Raji (cell line): Measurements from ENCODE around the gene EARS2.

ENCODE experiments used
- POLR2A ChIP-seq: IDR thresholded peaks from 2 replicates; pipeline ENCODE4 v1.6.1; 2011; ENCODE audit warnings: low read depth, low read length, control low read depth; ENCODE audit not compliant: insufficient read depth

The EARS2 gene

DNA sequence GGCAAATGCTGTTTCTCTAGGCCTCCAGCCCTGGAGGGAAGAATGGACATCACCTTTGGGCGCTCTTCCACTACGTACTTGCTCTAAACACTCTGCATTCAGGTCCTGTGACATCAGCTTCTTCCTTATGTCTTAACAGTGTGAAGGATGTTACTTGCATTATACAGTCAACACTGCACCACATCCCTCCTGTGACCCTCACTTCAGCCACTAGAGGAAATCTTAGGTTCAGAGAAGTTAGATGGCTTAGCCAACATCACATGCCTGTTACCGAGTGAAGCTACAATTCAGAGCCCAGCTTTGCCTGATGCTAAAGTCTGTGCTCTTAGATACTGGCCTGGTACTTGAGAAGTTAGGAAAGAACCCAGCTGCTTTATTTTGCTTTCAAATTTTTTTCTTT is 18.7 kb upstream of the EARS2 start:
- no peak for TF ChIP-seq POLR2A

DNA sequence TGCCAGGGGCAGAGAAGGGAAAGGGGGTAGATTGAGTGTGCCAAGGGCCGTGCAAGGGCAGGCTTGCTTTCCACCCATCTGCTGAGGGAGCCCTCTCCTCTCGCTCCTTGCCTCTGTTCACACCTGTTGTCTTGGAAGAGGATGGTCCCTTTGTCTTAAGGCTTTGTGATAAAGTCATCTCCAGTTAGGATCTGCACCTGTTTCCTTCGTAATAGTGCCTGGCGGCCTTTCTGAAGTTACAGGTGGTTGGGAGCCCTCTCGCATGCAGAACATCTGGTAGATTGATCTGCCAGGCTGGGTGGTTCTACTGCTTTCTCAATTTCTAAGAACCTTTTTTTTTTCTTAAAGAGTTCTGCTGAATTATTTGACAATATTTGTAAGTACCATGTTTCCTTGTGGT is 16.7 kb upstream of the EARS2 start:
- TF ChIP-seq POLR2A, result no peak

DNA sequence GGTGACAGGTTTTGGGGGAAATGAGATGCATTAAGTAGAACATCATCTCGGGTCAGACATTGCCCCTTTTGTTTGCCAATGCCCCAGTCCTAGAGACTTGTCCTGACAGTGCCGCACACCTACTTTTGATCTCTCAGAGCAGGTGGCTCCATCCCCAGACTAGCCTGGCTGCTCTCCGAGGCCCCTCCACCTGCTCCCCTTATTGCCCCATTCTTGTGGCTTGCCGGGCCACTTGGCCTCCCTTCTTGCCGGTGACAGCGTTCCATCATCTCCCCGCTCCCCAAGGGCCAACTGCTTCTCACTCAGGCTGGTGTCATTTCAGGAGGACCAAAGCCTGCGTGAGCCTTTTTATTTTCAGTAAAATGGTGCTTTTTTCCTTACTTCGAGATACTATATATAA is 15.2 kb upstream of the EARS2 start:
- no peak for TF ChIP-seq POLR2A

DNA sequence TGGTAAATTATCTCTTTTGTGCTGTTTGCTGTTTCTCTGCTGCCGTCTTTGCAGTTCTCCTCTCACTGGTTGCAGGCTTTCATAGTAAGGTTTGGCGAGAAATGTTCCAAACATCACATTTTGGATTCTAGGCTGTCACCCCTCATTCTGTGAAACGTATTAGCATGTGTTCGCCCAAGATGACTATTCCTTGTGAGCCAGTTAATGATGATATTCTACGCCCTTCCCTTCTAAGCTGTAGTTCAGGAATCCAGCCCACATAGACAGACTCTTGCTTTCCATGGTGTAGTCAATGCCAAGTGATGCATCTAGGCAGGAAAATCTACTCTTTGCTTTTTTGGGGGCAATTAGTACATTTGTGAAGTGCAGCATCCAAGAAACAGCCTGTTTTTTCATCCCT is 14.7 kb upstream of the EARS2 start:
- TF ChIP-seq POLR2A, result no peak

DNA sequence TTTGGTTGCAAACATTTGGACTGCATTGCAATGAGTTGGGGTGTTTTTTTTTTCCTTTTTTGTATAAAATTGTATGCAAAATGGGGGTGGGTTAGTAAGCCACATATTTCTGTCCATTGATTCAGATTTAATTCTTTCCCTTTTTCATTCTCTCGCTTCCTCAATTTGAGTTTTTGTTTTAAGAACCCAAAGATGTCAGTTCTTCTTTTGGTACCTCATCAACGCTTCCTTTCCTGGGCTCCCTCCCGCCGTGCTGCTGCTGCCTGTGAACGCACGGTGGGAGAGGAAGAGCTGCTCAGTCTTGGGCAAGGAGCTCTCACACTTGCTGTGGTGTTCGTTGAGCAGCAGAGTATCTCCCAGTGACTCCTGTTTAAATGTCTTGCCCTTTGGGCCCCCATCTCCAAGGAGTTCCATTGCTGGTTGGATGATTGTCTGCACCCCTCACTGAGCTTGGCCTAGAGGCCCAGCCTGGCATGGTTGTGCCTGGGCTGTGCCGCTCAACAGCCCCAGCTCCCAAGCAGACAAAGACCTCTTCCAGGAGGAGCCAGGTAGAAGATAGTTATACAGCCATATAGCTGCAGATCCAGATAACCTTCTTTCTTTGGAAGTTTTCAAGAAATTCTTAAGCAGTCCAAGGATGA is 14.0 kb upstream of the EARS2 start:
- no peak for TF ChIP-seq POLR2A

DNA sequence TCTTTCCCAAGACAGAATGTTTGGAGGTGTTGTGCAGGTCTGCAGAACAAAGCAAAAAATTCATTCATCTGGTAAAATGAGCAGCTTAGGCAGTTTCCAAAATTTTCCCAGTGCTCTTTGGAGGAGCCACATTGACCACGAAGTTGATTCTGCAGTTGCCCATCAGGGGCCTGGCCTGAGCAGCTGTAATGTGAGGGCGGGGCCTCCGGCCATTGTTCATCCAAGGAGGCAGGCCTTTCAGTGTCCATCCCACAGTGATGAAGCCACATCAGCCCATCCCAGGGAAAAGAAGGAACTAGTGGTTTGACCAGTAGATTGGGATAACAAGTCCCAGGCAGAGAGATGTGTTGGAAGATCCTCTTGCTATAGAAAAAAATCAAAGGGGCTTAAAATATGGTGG is 10.5 kb upstream of the EARS2 start:
- no peak for TF ChIP-seq POLR2A

DNA sequence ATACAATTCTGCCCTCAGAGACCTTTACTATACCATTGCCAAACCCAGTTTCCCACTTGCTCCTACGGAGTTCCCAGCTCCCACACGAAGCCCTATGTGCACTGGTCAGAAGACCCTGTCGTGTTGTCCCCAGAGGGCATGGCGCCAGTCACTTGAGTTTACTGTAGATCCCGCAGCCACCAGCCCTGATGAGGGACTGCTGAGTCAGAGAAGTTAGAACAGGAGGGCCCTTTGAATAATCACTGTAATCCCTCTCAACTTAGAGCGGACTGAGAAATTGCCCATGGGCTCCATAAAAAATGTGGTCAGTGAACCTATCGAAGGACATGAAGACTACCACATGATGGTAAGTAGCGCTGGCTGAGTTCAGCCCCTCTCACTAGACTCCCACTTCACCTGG is 9.6 kb upstream of the EARS2 start:
- TF ChIP-seq POLR2A, result no peak

DNA sequence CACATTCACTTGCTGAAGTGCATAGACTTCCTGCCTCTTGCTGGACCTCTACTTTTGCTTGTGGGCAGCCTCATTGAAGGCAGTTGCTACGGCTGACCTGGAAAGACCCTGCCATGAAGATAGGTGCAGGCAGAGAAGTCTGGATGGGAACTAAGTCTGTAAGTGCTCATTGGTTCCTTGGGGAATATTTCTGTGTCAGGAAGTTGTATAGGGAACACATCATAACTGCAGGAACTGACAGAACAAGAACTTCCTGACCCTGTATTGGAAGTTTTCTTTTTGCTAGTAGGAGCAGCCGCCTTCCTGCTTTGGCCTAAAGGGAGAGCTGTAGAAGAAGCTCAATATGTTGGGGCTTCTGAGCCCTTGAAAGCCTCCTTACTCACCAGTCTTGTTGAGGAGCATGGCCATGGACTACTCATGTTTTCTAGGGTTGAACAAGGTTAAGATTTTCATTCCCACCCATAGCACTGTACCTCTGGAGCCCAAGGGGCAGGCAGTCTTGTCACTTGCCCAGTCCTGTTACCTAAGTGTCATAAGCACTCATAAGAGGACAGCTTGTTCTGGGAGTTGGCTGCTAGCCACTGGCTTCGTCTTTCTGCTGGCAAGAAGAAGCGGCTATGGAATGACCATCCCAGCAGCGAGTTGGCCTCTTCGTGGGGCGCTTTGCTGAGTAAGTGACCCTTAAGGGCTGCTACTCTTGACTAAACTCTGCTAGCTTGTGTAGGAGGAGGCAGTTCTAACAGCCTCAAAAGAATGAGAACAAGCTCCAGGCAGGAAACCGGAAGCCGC is 7.6 kb upstream of the EARS2 start:
- TF ChIP-seq POLR2A, result no peak

DNA sequence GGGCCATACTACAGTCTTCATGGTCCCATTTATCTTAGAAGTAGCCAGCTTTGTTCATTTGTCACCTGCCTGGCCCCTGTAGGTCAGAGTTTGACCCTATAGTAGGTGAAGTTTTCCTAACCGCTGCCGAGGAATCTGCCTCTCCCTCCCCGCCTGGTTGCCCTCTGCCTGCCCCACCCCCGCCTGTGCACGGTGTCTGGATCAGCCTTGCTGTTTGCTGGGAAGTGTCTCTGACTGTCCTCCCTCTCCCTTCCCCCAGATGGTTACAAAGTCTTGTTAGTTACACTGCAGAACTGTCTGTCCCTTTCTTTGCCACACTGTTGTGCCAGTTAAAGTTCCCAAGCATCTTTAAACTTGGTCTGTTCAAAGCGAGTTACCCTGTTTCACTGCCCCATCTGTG is 6.0 kb upstream of the EARS2 start:
- TF ChIP-seq POLR2A, result no peak

DNA sequence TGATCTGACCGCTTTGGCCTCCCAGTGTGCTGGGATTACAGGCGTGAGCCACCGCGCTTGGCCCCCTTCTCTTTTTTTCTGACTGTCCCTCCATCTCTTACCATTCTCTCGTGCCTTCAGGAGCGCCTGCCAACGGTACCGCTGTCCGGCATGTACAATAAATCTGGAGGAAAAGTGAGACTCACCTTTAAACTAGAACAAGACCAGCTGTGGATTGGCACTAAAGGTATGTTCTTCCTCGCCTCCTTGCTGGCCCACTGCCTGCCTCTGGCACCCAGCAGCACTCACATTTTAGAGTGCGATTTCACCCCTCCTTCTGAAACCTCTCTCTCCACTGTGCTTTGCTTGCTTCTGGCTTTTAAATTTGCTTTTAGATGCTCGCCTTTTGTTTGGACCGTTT is 5.4 kb upstream of the EARS2 start:
- TF ChIP-seq POLR2A, result no peak

DNA sequence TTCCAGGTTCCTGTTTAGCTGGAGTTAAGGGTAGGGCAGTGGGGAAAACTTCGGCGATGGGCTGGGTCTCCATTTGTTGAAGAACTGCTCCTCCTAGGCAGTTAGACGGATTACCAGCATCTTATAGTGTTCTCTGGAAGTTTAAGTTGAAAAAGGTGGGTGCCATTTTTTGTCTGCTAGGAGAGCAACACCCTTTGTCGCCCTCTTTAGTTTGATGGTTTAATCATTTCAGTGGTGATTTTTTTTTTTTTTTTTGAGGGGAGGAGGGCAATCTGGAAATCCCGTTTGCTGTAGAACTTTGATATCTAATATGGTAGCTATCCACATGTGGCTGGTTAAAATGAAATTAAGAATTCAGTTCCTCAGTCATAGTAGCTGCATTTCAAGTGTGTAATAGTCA is 4.4 kb upstream of the EARS2 start:
- TF ChIP-seq POLR2A, result no peak

DNA sequence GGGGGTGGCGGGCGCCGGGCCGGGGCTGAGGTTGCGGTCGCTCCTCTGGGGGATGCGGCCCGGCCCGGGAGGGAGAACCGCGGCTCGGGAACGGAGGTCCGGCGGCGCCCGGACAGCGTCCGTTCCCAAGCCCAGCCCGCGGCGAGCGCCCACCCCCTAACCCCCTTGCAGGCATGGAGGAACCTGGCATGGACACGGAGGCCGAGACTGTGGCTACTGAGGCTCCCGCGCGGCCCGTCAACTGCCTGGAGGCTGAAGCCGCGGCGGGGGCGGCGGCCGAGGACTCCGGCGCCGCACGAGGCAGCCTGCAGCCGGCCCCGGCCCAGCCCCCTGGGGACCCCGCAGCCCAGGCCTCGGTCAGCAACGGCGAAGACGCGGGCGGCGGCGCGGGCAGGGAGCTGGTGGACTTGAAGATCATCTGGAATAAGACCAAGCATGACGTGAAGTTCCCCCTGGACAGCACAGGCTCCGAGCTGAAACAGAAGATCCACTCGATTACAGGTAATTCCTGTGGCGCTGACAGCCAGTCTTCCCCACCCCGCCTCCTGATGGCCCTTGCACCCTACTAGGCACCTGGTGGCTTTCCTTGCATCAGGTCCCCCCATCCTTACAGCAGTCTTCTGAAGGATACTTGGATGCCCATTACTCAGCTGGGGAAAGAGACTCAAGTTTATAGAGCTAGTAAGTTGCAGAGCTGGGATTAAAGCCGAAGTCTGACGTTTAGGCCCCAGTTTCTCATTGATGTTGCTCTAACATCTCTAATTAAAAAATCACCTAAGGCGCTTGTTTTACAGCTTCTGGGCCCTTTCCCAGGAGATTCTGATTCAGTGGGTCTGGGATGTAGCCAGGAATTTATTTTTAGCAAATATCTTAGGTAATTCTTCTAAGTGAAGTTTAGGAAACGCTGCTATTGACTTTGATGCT is 891 bp upstream of the EARS2 start:
- no peak for TF ChIP-seq POLR2A

DNA sequence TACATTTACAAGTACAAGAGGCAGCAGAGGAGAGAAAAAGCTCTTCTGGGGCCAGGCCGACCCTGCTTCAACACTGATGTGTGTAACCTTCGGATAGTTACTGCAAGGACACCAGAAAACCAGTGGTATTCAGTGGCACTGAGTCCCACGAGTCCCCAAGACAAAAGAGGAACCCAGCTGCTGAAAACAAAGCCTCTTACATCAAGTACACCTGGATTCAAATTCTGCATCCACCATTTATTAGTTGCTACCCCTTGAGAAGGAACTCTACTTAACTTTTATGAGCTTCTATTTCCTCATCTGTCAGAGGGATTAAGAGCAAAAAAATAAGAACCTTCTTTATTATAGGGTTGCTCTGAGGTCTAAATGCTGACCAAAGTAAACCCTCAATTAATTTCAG is 2.6 kb downstream of the EARS2 start:
- no peak for TF ChIP-seq POLR2A

DNA sequence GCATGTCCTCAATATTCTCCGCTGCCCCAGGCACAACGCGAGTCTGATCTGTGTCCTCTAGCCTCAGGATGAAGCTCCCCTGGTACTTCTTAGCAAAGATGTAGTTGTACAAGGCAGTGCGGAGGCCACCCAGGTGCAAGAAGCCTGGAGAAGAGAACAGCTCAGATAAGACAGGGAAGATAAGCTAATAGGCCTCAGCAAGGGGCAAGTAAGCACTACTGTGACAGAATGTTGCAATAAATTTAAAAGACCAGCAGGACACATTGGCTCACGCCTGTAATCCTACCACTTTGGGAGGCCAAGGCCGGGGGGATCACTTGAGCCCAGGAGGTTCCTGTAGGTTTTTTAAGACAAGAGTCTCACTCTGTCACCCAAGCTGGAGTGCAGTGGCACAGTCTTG is 5.0 kb downstream of the EARS2 start:
- no peak for TF ChIP-seq POLR2A

DNA sequence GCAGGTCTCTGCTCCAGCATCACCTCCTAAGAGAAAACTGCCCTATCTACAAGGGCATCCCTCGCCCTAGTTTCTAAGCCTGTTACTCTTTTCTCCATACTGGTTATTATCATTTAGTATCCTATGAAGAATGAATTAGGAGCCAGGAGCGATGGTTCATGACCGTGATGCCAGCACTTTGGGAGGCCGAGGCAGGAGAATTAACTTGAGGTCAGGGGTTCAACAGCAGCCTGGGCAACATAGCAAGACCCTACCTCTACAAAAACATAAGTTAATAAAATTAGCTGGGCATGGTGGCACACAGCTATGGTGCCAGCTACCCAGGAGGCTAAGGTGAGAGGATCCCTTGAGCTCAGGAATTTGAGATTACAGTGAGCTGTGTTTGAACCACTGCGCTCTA is 7.2 kb downstream of the EARS2 start:
- no peak for TF ChIP-seq POLR2A

DNA sequence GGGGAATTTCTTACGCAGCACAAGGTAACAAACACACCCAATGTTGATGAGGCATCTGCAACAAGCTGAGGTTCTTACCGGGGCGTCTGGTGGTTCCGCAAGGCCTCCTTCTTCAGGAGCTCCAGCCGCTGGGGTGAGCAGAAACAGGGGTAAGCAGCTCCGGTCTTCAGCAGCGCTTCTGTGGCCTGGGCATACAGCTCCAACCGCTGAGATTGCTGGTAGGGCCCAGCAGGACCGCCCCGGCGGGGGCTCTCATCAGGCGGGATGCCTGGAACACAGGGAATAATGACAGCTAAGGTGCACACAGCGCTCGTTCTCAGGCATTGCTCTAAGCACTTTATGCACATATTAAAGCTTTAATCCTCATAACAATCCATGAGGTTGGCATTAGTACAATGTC is 12.7 kb downstream of the EARS2 start:
- TF ChIP-seq POLR2A, result no peak
